Keratinocyte (primary cell): Measurements from ENCODE around the gene CPNE4. TPM values are rescaled to one million over a fixed set of nuclear protein-coding genes. Genes with fewer than 3 reads are reported as not detected.

Experiments
- DNase-seq: peaks from one replicate; pipeline ENCODE4 v3.0.0-alpha.2; 2011; ENCODE audit warnings: low read depth, missing footprints, low spot score
- FAIRE-seq: peaks from 2 replicates; lab custom pipeline; 2011; peaks lifted over from hg19 to GRCh38; lab: Jason Lieb, UNC
- H2AFZ ChIP-seq: 2 replicates; pipeline ENCODE4 v1.6.0; 2012; ENCODE audit warnings: low read length, control low read depth, inconsistent platforms; ENCODE audit not compliant: control insufficient read depth
- H3K27ac ChIP-seq: 2 replicates; pipeline ENCODE4 v1.5.1; 2011; ENCODE audit warnings: low read length; ENCODE audit not compliant: control insufficient read depth, insufficient read depth
- H3K27me3 ChIP-seq: 3 replicates; pipeline ENCODE4 v1.6.0; 2011; ENCODE audit warnings: low read length; ENCODE audit not compliant: control insufficient read depth, insufficient read depth; ENCODE audit errors: extremely low read depth
- H3K36me3 ChIP-seq, 2 experiments: 2 replicates in 1 of 2; 3 replicates in 1 of 2; pipeline ENCODE4 v1.5.1; 2011; ENCODE audit warnings: low read length in 2 of 2, mild to moderate bottlenecking in 1 of 2; ENCODE audit not compliant: control insufficient read depth in 2 of 2, insufficient read depth in 2 of 2; ENCODE audit errors: extremely low read depth in 1 of 2
- H3K4me1 ChIP-seq: 3 replicates; pipeline ENCODE4 v1.5.1; 2011; ENCODE audit warnings: low read length; ENCODE audit not compliant: control insufficient read depth, insufficient read depth; ENCODE audit errors: extremely low read depth
- H3K4me2 ChIP-seq: 3 replicates; pipeline ENCODE4 v1.6.0; 2011; ENCODE audit warnings: low read depth, low read length; ENCODE audit not compliant: control insufficient read depth, insufficient read depth; ENCODE audit errors: extremely low read depth
- H3K4me3 ChIP-seq, 3 experiments: fragments of 200-600 bp in 1 of 3; sonication (generic) in 1 of 3; 2 replicates in 2 of 3; 3 replicates in 1 of 3; pipeline ENCODE4 v1.5.1; 2011 to 2016; ENCODE audit warnings: low read length in 3 of 3, mild to moderate bottlenecking in 3 of 3, control low read depth in 2 of 3, inconsistent platforms in 1 of 3, low read depth in 1 of 3, mixed read lengths in 1 of 3, mixed run types in 1 of 3, moderate library complexity in 1 of 3; ENCODE audit not compliant: control insufficient read depth in 2 of 3, insufficient read depth in 2 of 3; ENCODE audit errors: extremely low read depth in 1 of 3
- H3K79me2 ChIP-seq: 2 replicates; pipeline ENCODE4 v1.6.0; 2012; ENCODE audit warnings: low read length; ENCODE audit not compliant: control insufficient read depth, insufficient read depth
- H3K9ac ChIP-seq: 3 replicates; pipeline ENCODE4 v1.6.0; 2011; ENCODE audit warnings: low read length; ENCODE audit not compliant: control insufficient read depth, insufficient read depth; ENCODE audit errors: extremely low read depth
- H3K9me1 ChIP-seq: 3 replicates; pipeline ENCODE4 v1.6.0; 2011; ENCODE audit warnings: low read length; ENCODE audit not compliant: control insufficient read depth, insufficient read depth; ENCODE audit errors: extremely low read depth
- H3K9me3 ChIP-seq: 2 replicates; pipeline ENCODE4 v1.5.1; 2012; ENCODE audit warnings: low read depth, low read length; ENCODE audit not compliant: control insufficient read depth
- H4K20me1 ChIP-seq: 3 replicates; pipeline ENCODE4 v1.6.0; 2011; ENCODE audit warnings: low read length; ENCODE audit not compliant: control insufficient read depth, insufficient read depth; ENCODE audit errors: extremely low read depth
- EZH2 ChIP-seq: IDR thresholded peaks from one replicate; pipeline ENCODE4 v1.6.1; 2012; ENCODE audit warnings: inconsistent platforms, mild to moderate bottlenecking, low read length, moderate library complexity
- dilution Hi-C: fragments of 300-500 bp; cut with MboI; formaldehyde crosslinking; loops from one replicate; pipeline ENCODE4 v1.7.0; 2020; ENCODE audit warnings: low sequenced_read_pairs; ENCODE audit not compliant: extremely low pct_ligation_motif_present
- polyA plus RNA-seq, 5 experiments: library from polyadenylated mRNA; depleted of rRNA in 3 of 5; stranded (reverse) in 3 of 5; stranded (forward) in 1 of 5; unstranded in 1 of 5; fragments of >200 nt; gene quantifications; 1 replicate in 1 of 5; 2 replicates in 3 of 5; 3 replicates in 1 of 5; pipeline versions ENCODE4 v1.2.1 to v1.2.3, GENCODE V29; 2011 to 2012; ENCODE audit warnings: missing spikeins in 2 of 5, low read depth in 1 of 5, low replicate concordance in 1 of 5
- TF ChIP-seq, protein P1 (sequence below), 3 experiments: IDR thresholded peaks in 1 of 3; conservative IDR thresholded peaks in 1 of 3; optimal IDR thresholded peaks in 1 of 3; 2 replicates in 2 of 3; 3 replicates in 1 of 3; pipeline versions ENCODE3 to v1.5.1; 2011; ENCODE audit warnings: low read length in 3 of 3, mild to moderate bottlenecking in 3 of 3, moderate library complexity in 2 of 3, control low read depth in 1 of 3, inconsistent platforms in 1 of 3; ENCODE audit not compliant: insufficient read depth in 2 of 3; ENCODE audit errors: extremely low read depth in 1 of 3

CPNE4 gene
- polyA plus RNA-seq, 1 donor (not counting 4 experiments of a cell fraction or from before 2014, with no cell fraction given): 0.08 TPM

DNA sequence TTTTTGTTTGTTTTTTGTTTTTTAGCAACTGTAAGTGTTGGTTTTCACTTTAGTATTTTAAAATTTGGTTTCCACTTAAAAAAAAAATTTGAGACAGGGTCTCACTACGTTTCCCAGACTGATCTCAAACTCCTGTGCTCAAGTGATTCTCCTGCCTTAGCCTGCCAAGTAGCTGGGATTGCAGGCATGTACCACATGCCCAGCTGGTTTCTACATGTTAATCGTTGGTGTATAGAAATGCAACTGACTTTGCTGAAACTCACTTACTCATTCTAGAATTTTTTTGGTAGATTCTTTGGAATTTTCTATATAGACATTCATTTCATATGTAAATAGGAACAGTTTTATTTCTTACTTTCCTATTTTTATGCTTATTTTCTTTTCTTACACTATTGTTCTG, 287.3 kb downstream of the CPNE4 start:
- Histone ChIP-seq H3K4me2 (no peak overlapping the region), H3K4me1 (no peaks in the 10 kb centered on the region), H4K20me1 (no peaks in the 10 kb centered on the region), H3K27ac (no peak overlapping the region), H3K9me1 (no peaks in the 10 kb centered on the region), H3K4me3 (no peak overlapping the region), H3K9ac (no peak overlapping the region), H2AFZ (no peak overlapping the region), H3K36me3 (no peaks in the 10 kb centered on the region), H3K27me3 (no peaks in the 10 kb centered on the region), H3K79me2 (no peaks in the 10 kb centered on the region), H3K9me3 (no peaks in the 10 kb centered on the region)
- dilution Hi-C loops: no loop called here
- TF ChIP-seq EZH2: no peak
- TF ChIP-seq, protein P1, sequence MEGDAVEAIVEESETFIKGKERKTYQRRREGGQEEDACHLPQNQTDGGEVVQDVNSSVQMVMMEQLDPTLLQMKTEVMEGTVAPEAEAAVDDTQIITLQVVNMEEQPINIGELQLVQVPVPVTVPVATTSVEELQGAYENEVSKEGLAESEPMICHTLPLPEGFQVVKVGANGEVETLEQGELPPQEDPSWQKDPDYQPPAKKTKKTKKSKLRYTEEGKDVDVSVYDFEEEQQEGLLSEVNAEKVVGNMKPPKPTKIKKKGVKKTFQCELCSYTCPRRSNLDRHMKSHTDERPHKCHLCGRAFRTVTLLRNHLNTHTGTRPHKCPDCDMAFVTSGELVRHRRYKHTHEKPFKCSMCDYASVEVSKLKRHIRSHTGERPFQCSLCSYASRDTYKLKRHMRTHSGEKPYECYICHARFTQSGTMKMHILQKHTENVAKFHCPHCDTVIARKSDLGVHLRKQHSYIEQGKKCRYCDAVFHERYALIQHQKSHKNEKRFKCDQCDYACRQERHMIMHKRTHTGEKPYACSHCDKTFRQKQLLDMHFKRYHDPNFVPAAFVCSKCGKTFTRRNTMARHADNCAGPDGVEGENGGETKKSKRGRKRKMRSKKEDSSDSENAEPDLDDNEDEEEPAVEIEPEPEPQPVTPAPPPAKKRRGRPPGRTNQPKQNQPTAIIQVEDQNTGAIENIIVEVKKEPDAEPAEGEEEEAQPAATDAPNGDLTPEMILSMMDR (optimal IDR thresholded peaks at IDR 0.05 in 1 of 3, IDR thresholded peaks at IDR 0.05 in 1 of 3, conservative IDR thresholded peaks at IDR 0.05 in 1 of 3; ENCODE audit: extremely low read depth in 1 of 3, insufficient read depth in 2 of 3, low read length in 3 of 3): no peak
- FAIRE-seq (no peak), DNase-seq (no peak)

DNA sequence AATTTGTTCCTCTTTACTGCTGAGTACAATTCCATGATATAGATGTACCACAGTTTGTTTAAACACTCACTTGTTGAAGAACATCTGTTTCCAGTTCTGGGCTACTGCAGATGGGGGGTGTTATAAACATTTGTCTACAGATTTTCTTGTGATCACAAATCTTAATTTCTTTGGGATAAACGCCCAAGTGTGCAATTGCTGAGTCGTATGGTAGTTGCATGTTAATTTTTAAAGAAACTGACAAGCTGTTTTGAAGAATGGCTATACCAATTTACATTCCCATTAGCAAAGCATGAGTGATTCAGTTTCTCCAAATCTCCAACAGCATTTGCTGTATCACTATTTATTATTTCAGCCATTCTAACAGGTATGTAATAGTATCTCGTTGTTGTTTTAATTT, 290.0 kb downstream of the CPNE4 start:
- Histone ChIP-seq H4K20me1 (no peaks in the 10 kb centered on the region), H3K4me1 (no peaks in the 10 kb centered on the region), H3K9me1 (no peaks in the 10 kb centered on the region), H2AFZ (no peak overlapping the region), H3K4me2 (no peak overlapping the region), H3K27me3 (no peaks in the 10 kb centered on the region), H3K4me3 (no peak overlapping the region), H3K36me3 (no peaks in the 10 kb centered on the region), H3K9ac (no peak overlapping the region), H3K9me3 (no peaks in the 10 kb centered on the region), H3K79me2 (no peaks in the 10 kb centered on the region), H3K27ac (no peak overlapping the region)
- dilution Hi-C loops: no loop called here
- DNase-seq: no peak
- TF ChIP-seq, protein P1 (optimal IDR thresholded peaks at IDR 0.05 in 1 of 3, IDR thresholded peaks at IDR 0.05 in 1 of 3, conservative IDR thresholded peaks at IDR 0.05 in 1 of 3; ENCODE audit: extremely low read depth in 1 of 3, insufficient read depth in 2 of 3, low read length in 3 of 3): no peak
- TF ChIP-seq EZH2: no peak
- FAIRE-seq: no peak
